NCI-H187 (cell line): ENCODE results near the gene TDRD1.

Experiments
- DNase-seq, 2 experiments: peaks; one replicate each; lab custom pipeline; 2025; lab: John Stamatoyannopoulos, UW

TDRD1 gene

DNA sequence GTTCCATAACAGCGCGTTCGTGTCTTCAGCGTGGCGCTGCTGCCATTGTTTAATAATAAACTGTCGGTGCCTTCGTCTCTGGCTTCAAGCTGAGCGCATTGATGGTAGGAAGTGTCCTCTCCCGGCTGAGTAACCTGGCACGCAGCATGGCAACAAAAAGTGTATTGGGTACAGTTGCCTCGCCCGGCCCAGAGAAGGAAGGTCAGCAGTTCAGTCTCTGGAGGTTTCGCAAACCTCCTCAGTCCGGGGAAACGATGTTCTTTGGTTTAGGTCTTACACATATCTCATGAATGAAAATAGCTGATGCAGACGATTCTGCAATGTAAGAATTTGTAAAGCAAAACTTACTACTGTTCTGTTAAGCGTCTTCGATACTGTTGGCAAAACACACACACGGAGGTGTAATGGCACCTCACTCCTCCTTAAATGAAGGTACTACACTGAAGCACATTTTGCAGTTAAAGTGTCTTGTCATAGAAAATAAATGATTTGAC, 4.4 kb upstream of the TDRD1 start:
- DNase-seq = no peak

DNA sequence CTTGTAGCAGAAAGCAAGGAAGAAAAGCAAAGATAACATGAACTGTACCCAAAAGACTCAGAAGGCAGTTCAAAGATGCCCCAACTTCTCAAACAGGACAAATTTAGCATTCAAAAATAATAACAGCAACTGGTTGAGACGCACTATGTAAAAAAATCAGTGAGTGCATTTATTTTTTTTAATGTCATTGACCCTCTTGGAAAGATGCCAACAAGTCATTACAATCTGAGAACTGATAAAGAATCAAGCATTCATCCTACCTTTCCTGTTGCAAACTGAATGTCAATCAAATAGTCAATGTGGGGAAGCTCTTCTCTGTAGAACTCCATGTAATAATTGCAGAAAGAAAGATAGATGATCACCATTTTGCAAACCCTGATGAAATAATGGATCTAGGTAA, 3.5 kb upstream of the TDRD1 start:
- no peak for DNase-seq

DNA sequence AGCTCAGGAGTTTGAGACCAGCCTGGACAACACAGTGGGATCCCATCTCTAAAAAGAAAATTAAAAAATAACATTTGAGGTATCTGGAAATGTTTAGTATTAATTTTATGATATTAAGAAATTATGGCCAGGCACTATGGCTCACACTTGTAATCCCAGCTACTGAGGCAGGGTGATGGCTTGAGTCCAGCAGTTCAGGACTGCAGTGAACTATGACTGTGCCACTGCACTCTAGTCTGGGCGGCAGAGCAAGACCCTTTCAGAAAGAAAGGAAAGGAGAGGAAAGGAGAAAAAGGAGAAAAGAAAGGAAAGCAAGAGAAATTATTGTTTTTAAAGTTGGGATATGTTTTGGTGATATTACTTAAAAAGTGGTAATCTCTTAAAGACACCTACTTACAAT, 2.6 kb upstream of the TDRD1 start:
- DNase-seq = no peak

DNA sequence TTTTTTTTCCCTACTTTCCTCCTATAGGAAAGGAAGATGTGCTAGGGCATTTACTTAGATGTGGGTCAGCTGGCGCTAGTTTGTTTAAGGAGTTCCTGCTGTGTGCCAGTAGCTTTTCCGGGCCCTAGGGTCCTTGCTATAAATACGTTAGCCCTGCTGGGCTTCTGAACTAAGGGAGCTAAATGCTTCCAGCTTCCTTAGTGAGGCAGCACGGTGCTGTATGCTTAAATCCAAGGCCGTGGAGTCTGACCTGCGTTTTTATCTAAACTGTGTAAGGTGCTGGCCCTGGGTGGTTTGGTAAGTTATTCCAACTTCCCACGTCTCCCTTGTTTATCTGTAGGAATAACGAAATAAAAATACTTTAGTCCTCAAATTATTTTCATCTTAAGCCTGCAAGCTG, 594 bp downstream of the TDRD1 start:
- no peak for DNase-seq

DNA sequence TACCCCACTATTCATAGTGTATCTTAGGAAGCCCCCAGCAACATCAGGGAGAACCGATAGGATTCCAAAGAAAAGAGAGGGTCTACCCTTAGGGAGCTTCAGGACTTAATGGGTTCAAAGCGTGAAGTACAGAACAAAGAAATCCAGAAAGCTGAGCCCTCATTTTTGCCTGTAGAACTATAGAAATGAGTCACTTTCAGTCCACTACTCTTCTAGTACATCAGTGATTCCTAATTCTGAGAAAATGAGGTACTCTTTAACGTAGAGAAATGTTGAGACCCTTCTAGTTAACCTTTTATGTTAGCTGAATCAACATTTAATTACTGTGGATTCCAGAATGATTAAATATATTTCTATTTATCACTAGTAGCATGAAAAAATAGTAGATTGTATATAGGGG, 1.8 kb downstream of the TDRD1 start:
- no peak for DNase-seq

DNA sequence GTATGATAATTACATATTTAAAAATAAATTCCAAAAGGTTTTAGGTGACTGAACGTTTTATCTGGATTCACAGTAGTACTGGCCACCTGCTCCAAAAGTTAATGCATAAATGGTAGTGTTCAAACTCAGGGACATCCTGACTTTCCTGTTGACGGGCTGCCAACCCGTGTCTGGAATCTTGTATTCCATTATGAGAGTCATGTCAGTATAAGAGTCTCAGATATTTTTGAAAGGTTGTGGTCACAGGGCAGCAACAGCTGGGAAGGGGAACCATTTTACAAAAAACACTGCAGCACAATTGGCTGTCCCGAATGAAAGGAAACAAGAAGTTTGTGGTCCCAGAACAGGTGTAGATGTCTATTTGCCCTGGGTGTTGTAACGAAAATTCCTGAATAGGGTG, 2.8 kb downstream of the TDRD1 start:
- DNase-seq = no peak

DNA sequence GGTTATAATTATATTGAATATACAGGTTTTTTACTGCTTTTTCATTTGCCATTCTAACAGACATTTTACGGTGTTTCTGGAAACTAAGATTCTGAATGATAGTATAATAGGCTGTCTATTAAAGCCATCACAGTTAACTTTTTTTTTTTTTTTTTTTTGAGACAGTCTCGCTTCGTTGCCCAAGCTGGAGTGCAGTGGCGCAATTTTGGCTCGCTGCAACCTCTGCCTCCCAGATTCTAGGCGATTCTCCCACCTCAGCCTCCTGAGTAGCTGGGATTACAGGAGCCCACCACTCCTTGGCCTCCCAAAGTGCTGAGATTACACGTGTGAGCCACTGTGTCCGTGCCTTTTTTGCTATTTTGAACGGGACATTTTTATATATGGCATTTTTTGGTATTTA, 4.4 kb downstream of the TDRD1 start:
- no peak for DNase-seq

DNA sequence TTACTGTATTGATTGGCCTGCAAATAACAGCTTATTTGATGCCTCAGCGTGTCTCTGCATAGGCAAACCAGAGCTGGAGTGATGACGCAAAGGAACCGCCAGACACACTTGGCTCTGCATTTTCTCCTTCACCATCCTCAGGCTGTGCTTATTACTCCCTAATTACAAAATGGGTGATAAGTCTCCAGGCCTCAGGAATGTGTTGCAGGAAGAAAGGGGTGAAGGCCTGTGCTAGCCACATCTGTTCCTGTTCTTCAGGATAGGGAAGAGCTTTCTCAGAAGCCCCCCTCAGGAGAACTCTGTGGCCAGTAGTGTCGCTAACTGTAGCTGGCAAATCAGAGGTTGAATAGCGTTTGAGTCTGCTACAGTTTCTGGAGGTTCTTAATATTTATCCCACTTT, 5.1 kb downstream of the TDRD1 start:
- DNase-seq = no peak

DNA sequence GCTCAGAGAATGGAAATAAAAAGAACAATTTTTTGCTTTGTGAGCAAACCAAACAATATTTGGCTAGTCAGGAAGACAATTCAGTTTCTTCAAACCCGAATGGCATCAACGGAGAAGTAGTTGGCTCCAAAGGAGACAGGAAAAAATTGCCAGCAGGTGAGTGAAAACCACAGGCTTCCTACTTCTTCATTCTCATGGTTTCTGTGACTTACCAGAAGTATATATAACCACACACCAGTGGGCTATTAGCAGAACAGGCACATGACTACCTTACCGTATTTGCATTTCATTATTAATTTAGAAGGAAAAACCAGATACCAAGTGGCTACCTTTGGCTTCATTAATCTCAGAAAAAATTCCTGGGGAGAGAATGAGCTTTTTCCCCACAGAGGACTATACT, 8.8 kb downstream of the TDRD1 start:
- no peak for DNase-seq

DNA sequence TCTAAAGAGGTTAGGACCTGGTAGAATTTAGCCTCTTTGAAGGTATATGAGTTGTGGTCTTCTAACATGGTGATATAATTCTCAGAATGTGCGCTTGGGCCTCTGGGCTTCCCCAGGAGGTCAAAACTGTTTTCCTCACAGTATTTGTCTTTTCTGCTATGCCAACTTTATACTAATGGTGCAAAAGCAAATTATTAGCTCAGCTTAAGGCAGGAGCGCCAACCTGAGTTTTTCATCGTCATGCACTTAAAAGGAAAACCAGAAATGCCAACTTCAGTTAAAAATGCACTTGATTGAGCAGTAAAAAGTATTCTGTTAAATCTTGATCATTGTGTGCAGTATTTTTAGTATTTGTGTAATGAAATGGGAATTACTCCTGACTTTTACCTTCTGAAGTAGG, 9.7 kb downstream of the TDRD1 start:
- DNase-seq = no peak

DNA sequence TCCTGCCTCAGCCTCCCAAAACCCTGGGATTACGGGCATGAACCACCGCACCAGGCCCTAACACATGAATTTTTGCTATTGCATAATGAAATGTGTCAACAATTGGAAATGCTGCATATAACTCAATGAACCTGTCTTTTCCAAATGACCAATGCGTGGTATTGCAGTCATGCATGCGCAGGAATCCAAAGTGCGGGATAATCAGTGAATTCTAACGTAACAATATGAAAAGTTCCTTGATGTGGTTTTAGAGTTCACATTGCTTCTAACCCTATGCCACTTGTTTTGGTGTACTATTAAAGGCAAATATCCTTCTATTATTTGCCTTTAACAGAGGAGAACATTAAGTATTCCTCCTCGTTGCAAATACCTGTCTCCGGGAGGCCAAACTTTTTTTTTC, 10.5 kb downstream of the TDRD1 start:
- no peak for DNase-seq

DNA sequence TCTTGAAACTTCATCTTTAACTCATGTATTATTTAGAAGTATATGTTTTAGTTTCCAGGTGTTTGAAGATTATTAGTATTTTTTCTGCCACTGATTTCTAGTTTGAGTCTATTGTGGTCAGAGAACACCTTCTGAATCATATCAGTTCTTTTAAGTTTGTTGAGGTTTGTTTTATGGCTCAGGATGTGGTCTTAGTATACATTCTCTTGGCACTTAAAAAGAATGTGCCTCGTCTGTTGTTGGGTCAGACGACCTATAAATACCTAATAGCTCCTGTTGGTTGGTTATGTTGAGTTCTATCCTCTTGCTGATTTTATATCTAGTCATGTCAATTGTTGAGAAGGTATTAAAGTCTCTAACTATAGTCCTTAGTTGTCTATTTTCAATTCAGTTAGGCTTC, 15.9 kb downstream of the TDRD1 start:
- no peak for DNase-seq

DNA sequence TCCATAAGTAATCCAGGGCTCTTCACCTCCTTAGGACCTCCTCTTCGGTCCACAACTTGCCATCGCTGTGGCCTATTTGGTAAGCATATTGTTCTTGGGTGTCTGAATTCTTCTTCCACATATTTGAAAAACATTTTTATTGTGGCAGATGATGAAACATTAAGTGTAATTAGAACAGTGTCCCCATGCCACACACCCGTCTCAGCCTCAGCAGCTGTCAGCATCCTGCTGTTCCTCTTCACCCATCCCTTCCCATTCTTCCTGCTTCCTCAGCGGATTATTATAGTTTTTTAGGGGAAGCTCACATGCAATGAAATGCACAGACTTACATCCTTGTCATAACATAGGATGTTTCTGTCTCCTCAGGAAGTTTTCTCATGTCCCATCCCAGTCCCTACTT, 20.1 kb downstream of the TDRD1 start:
- DNase-seq = no peak

DNA sequence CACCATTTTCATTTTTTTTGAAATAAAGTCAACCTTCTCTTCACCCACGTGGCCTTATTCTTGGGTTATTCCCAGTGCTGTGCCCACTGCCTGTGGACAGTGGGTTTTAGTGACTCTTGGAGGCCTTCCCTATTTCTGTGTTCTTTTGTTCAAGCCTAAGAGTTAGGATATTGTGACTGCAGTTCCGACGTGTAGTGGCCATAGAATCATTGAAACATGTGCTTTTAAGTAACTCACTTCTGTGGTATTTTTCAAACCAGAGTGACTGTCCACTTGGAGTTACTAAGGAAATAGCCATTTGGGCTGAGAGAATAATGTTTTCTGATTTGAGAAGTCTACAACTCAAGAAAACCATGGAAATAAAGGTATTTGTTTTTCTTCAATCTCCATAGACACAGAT, 23.7 kb downstream of the TDRD1 start:
- no peak for DNase-seq

DNA sequence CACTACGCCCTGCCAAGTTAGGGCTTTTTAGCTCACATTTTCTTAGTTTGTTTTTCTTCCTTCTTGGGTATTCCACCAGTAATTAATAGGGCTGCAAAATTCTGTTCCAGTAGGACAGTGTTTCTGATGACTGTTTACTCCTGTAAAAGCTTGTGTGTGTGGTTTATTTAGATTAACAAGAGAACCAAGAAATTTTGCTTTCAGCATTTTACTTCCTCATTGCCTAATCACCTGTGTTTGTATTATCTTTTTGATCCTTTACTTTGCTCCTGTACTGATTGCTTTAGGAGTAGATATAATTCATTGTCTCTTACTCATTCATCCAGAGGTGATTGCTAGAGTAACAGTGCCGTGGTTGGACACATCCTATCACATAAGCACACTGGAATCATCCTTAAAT, 27.7 kb downstream of the TDRD1 start:
- DNase-seq = no peak

DNA sequence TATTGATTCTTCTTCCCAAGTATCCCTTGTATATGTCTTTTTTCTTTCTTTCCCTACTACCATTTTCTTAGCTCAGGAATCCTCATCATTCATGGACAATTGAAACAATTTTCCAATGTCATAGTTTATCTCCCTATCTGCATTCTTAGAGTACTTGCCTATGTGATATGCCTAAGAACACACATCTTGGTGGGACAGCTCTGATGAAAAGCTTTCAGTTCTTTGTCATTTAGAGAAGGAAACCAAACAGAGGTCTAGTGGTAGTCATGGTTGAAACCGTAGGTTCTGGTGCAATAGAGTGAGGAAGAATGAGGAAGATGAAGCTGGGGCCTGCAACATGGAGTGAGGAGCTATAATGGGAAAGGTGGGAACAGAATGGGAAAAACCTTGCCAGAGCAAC, 28.2 kb downstream of the TDRD1 start:
- DNase-seq = no peak

DNA sequence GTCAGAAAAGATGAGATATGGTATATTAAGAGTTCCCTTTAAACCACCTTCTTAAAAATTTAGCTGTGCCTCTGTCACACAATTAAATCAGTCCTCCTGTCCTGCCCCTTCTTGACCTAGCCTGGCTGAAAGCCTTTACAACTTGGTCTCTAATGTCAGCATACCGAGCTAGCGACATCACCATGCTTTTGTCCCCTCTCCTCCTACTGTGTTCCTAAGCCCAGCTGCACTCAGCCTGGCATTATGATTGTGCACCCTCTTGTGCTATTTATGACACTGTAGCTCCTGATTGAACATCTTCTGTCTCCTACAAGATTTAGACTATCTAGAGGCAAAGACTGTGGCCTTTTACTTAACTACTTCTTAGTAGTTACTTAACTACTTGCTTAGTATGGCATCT, 29.2 kb downstream of the TDRD1 start:
- no peak for DNase-seq

DNA sequence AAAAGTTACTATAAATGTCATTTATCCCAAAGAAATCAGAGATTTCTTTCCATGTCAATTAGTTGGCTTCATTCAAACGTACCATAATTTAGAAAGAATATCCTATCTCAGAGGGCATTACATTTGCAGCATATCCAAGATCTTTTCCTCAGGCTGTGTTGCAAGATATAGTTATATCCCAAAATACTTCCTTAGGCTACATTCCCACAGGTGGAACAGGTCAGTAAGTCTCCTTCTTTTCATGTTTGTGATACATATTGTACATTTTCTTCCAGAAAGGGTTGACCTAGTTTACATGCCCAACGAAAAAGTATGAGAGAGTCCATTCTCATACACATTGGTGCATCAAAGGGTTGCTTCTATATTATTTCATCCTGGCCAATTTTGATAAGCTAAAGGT, 33.0 kb downstream of the TDRD1 start:
- DNase-seq = no peak

DNA sequence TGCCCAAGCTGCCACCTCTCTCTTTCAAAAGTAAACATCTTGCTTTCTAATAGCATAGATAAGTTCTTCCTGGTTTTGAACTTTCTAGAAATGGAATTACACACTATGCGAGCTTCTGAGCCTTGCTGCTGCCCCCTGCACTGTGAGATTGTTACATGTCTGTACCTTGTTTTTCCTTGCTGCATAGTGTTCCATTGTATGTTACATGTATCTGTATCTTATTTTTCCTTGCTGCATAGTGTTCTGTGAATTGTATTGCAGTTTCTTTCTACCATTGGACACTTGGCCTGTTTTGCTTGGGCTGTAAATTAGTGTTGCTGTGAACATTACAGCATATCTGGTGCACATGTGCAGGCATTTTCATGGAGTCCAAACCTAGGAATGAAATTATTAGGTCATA, 35.9 kb downstream of the TDRD1 start:
- DNase-seq = no peak

DNA sequence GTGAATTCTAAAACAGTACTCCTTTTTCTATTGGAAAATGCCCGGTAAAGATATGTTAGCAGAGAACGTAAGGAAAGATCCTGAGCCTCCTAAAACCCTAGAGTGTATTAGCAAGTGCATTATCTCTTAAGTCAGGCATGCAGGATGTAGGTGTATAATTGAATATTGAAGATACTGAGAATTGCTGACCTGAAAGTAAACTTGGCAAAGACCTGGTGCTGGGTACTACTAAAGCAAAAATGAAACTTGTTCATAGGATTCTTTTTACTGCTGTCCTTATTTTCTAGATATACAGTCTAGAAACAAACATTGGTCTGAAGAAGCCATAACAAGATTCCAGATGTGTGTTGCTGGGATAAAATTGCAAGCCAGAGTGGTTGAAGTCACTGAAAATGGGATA, 41.1 kb downstream of the TDRD1 start:
- no peak for DNase-seq

DNA sequence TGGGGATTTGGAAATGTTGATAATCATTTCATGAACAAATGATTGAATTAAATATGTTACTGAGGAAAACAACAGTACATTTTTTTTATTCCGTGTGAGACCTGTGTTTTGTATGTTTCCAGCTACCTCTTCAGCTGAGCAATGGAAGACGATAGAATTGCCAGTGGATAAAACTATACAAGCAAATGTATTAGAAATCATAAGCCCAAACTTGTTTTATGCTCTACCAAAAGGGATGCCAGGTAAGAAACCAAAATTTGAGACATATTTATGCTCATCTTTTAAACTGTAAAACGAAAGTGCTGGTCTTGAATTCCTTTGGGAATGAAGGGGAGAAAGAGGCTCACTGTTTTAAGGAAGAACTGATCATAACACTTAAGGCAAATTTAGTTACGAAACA, 42.1 kb downstream of the TDRD1 start:
- DNase-seq = no peak

DNA sequence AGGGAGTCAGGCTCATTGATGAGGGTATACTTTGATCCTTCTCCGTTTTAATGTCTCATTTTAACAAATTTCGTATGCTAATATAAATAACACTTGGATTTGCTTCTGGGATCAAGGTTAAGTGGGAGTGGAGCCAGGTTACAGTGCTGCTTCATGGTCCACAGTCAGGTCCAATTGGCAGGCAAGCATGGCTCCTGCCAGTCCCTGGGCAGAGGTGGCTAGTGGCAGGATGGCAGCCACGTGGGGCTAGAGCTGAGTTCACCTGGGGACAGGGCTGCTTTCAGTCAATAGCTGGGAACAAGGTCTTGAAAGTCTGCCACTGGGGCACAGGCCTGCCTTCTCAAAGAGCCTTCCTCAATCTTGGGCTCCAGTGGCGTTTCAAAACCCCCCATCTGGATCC, 43.9 kb downstream of the TDRD1 start:
- DNase-seq = no peak

DNA sequence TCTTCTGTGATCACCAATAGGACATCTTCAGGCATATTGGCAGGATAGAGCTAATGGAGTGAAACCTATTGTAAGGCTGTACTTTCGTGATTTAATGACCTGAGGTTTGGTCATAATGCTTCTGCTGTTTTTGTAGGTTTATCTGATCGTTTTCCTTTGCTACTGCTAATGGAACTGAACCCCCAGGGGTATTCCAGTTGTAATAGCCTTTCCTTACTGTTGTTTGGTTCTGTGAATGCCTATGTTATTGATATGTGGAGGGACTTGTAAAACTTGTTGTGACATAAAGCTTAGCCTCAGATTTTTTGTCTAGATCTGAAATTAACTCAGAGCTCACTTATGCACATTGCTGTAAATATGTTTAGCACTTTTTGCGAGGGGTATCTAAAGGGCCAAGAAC, 49.0 kb downstream of the TDRD1 start:
- DNase-seq = no peak

DNA sequence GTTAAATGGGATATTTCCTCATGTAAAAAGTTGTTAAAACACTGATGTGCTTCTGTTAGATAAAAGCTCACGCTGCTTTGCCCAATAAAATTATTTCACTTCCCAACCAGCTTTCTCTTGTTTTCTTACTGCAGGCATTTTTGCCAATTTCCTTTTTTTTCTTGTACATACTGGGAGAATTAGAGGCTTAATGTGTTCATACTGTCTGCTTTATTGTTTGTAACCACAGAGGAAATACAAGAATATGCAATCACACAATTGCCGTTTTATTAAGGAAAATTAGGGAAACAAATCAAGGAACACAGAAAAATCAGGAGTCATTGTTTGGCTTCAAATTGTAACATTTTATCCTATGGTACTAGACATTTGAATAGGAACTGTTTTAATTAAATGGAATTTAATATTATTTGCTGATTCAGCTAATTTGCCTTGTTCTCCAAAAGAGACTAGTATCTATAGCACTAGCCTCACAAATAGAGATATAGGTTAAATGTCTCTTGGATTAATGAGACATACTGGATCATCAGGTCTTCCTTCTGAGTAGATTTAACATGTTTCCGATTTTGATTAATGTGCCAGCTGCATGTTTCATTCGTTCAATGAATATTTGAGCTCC, 53.5 kb downstream of the TDRD1 start:
- no peak for DNase-seq

DNA sequence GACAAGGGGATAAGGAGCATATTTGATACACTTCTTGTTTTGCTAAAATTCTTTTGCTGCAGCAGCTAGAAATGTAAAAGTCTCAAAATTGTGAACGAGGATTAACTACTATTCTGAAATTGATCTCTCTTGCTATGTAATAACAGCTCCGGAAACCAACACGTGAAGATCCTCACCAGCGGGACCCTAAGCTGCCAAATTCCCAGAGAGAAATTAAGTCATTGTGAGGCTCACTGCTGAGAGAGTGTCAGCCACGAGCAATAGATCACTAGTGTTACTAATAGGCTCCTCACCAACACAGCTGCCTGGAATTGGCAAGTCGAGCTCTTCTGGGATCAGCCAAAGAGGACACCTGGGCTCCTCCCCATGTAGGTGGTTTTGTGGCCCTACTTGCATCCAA, 54.3 kb downstream of the TDRD1 start:
- DNase-seq = no peak
